HEK293 (cell line): ENCODE measurements around the gene ANKRD11.
"Not testable (repeated sequence)": the region's sequence is repeated elsewhere in the genome, so short reads cannot be mapped to it uniquely, and the experiment has no call there.

ENCODE experiments used
- CTCF ChIP-seq: fragments of 450-650 bp; formaldehyde crosslinking; IDR thresholded peaks from 2 replicates; pipeline ENCODE4 v1.5.1; 2016; ENCODE audit warnings: missing biosample characterization, missing genetic modification characterization
- PBX3 ChIP-seq: sonication (generic); formaldehyde crosslinking; IDR thresholded peaks from 2 replicates; pipeline ENCODE4 v1.8.1; 2022; ENCODE audit warnings: mild to moderate bottlenecking, moderate library complexity, missing genetic modification reagents
- REST ChIP-seq: fragments of 450-650 bp; formaldehyde crosslinking; IDR thresholded peaks from 2 replicates; pipeline ENCODE4 v1.5.1; 2016; ENCODE audit warnings: missing biosample characterization, missing genetic modification characterization
- ZBTB44 ChIP-seq: fragments of 450-650 bp; IDR thresholded peaks from 2 replicates; pipeline ENCODE4 v1.5.1; 2018; ENCODE audit warnings: missing biosample characterization, mild to moderate bottlenecking, missing genetic modification characterization
- ZBTB49 ChIP-seq: fragments of 450-650 bp; formaldehyde crosslinking; IDR thresholded peaks from 2 replicates; pipeline ENCODE4 v1.5.1; 2016; ENCODE audit warnings: missing biosample characterization, missing genetic modification characterization, low read depth
- ZNF121 ChIP-seq: fragments of 450-650 bp; formaldehyde crosslinking; IDR thresholded peaks from 2 replicates; pipeline ENCODE4 v1.5.1; 2016; ENCODE audit warnings: missing biosample characterization, missing genetic modification characterization
- ZNF302 ChIP-seq: fragments of 450-650 bp; formaldehyde crosslinking; IDR thresholded peaks from 2 replicates; pipeline ENCODE4 v1.5.1; 2016; ENCODE audit warnings: missing biosample characterization, missing genetic modification characterization, low read depth
- ZNF449 ChIP-seq: fragments of 450-650 bp; formaldehyde crosslinking; IDR thresholded peaks from 2 replicates; pipeline ENCODE4 v1.5.1; 2017; ENCODE audit warnings: missing biosample characterization, mild to moderate bottlenecking, missing genetic modification characterization, moderate library complexity
- ZNF600 ChIP-seq: fragments of 450-650 bp; formaldehyde crosslinking; IDR thresholded peaks from 2 replicates; pipeline ENCODE4 v1.5.1; 2016; ENCODE audit warnings: missing biosample characterization, missing genetic modification characterization
- ZNF639 ChIP-seq: fragments of 450-650 bp; formaldehyde crosslinking; IDR thresholded peaks from 2 replicates; pipeline ENCODE4 v1.5.1; 2016; ENCODE audit warnings: missing biosample characterization, missing genetic modification characterization
- ZNF664 ChIP-seq: fragments of 450-650 bp; formaldehyde crosslinking; IDR thresholded peaks from 2 replicates; pipeline ENCODE4 v1.5.1; 2016; ENCODE audit warnings: missing biosample characterization, missing genetic modification characterization
- ZNF837 ChIP-seq: fragments of 450-650 bp; formaldehyde crosslinking; IDR thresholded peaks from 2 replicates; pipeline ENCODE4 v1.5.1; 2016; ENCODE audit warnings: missing biosample characterization, missing genetic modification characterization

- TF ChIP-seq ZBTB49 (tag by site-specific recombination); ZNF302; ZNF121 (tag by site-specific recombination); REST (tag by site-specific recombination); ZNF664 (tag by site-specific recombination); ZNF639 (tag by site-specific recombination); CTCF (tag by site-specific recombination); PBX3 (CRISPR knock-in tag); ZBTB44 (tag by site-specific recombination); ZNF837 (tag by site-specific recombination); ZNF600 (tag by site-specific recombination); ZNF449: not testable (repeated sequence)
Observed at GRCh38 chr16:89421300-89421699, 69.1 kb downstream of the ANKRD11 start.
